Testis (tissue), 2 donors: ENCODE data around the gene COL23A1.

Source experiments
- CTCF ChIP-seq, 3 experiments: fragments of 450-650 bp in 2 of 3; fragments of 200-600 bp in 1 of 3; sonication (generic) in 1 of 3; IDR thresholded peaks; one replicate each; pipeline ENCODE4 v1.5.1; 2016 to 2019; ENCODE audit warnings: antibody characterized with exemption in 3 of 3, mild to moderate bottlenecking in 2 of 3, moderate library complexity in 1 of 3
- POLR2A ChIP-seq: fragments of 450-650 bp; IDR thresholded peaks from one replicate; pipeline ENCODE4 v1.6.1; 2017; ENCODE audit warnings: antibody characterized with exemption, mild to moderate bottlenecking, moderate library complexity

GRCh38 chr5:178471711-178472110 is 118.5 kb downstream of the COL23A1 start:
- TF ChIP-seq CTCF (IDR thresholded peaks at IDR 0.05) (no peak), POLR2A (no peak)
